Spinal cord (tissue), 10 donors: ENCODE measurements around the gene PUS3. TPM values are rescaled to one million over a fixed set of nuclear protein-coding genes. Genes with fewer than 3 reads are reported as not detected.
"Not testable (repeated sequence)": the region's sequence is repeated elsewhere in the genome, so short reads cannot be mapped to it uniquely, and the experiment has no call there.

Experiments
- DNase-seq, 6 donors: peaks; one replicate each; pipeline versions ENCODE4 v3.0.0 to v3.0.0-alpha.2; 2013 to 2015; ENCODE audit warnings: low spot score in 6 of 6, low read depth in 4 of 6
- H3K27ac ChIP-seq: one replicate; pipeline ENCODE4 v1.5.1; 2013; ENCODE audit warnings: low read depth, low read length, control low read depth
- H3K27me3 ChIP-seq: one replicate; pipeline ENCODE4 v1.6.1; 2013; ENCODE audit warnings: low read length; ENCODE audit not compliant: control insufficient read depth, insufficient read depth
- H3K36me3 ChIP-seq: one replicate; pipeline ENCODE4 v1.6.1; 2013; ENCODE audit warnings: low read length; ENCODE audit not compliant: control insufficient read depth, insufficient read depth
- H3K4me1 ChIP-seq: one replicate; pipeline ENCODE4 v1.6.1; 2013; ENCODE audit warnings: low read length; ENCODE audit not compliant: control insufficient read depth, insufficient read depth
- H3K4me3 ChIP-seq: one replicate; pipeline ENCODE4 v1.5.1; 2013; ENCODE audit warnings: low read depth, low read length, control low read depth
- H3K9me3 ChIP-seq: one replicate; pipeline ENCODE4 v1.6.1; 2013; ENCODE audit warnings: low read length; ENCODE audit not compliant: control insufficient read depth, insufficient read depth
- WGBS: methylation state at CpG from one replicate; pipeline ENCODE4 v1.1.5; 2013; ENCODE audit warnings: missing lambda C conversion rate; ENCODE audit not compliant: insufficient coverage; 5-methylcytosine and 5-hydroxymethylcytosine counted together
- polyA plus RNA-seq, 2 donors: library from polyadenylated mRNA; unstranded; fragments of 120-200 nt; gene quantifications; one replicate each; pipeline ENCODE4 v1.2.1, GENCODE V29; 2013; ENCODE audit not compliant: insufficient read length in 2 of 2
- total RNA-seq, 2 donors: library from RNA; depleted of rRNA in 1 of 2; stranded (reverse); fragments of 120-200 nt in 1 of 2; fragments of >200 nt in 1 of 2; gene quantifications; one replicate each; pipeline versions ENCODE4 v1.2.3 to v1.2.4, GENCODE V29; 2013 to 2014
- donor health status: healthy.

The PUS3 gene
- total and polyA plus RNA-seq, 4 donors: 9.3 to 12.6 (median 11.0) TPM

DNA sequence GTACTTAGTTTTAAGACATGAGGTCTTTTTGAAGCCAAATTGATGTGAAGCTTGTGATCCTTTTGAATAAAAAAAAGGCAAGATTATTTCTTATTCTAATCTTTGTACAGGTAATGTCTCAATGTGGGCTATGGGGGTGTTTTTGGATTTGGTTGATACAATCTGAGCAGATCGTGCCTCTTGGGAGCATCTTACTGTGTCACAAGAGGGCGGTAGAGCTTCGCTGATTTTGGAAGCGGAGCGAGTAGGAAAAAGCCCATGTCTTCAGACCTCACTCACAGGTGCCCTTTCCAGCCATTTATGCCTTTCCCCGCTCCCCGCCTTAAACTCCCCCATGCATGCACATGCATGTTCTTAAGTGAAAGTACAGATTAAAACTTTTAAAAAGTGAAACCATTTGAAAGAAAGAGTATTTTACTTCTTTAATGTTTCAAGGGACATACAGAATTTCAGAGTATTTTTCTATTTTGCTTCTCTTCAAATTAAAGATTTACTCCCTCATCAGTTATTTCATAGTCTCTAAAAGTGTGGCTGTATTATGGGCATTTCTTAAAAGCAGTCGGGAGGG is 20.1 kb upstream of the PUS3 start:
- H3K4me1 ChIP-seq: no peaks in the 10 kb centered on the region
- no CpG with 5 or more reads among the region's 8 CpGs for WGBS
- peak; percentile 44 to 93 (median 68) for DNase-seq
- no peak overlapping the region for H3K27ac ChIP-seq
- no peak overlapping the region for H3K4me3 ChIP-seq
- H3K36me3 ChIP-seq: peaks cover 20% of the 10 kb centered on the region
- H3K9me3 ChIP-seq: no peaks in the 10 kb centered on the region
- H3K27me3 ChIP-seq: no peaks in the 10 kb centered on the region

GRCh38 chr11:125922156-125922555 is 19.1 kb upstream of the PUS3 start:
- H3K9me3 ChIP-seq: no peaks in the 10 kb centered on the region
- no peaks in the 10 kb centered on the region for H3K27me3 ChIP-seq
- H3K4me1 ChIP-seq: no peaks in the 10 kb centered on the region
- H3K27ac ChIP-seq: no peak overlapping the region
- peaks cover 23% of the 10 kb centered on the region for H3K36me3 ChIP-seq
- WGBS: 91% methylated on average over 3 of the region's 3 CpGs
- no peak overlapping the region for H3K4me3 ChIP-seq
- DNase-seq: no peak

GRCh38 chr11:125921042-125921441 is 18.0 kb upstream of the PUS3 start:
- no peaks in the 10 kb centered on the region for H3K27me3 ChIP-seq
- DNase-seq: no peak
- WGBS: no CpG with 5 or more reads among the region's 9 CpGs

DNA sequence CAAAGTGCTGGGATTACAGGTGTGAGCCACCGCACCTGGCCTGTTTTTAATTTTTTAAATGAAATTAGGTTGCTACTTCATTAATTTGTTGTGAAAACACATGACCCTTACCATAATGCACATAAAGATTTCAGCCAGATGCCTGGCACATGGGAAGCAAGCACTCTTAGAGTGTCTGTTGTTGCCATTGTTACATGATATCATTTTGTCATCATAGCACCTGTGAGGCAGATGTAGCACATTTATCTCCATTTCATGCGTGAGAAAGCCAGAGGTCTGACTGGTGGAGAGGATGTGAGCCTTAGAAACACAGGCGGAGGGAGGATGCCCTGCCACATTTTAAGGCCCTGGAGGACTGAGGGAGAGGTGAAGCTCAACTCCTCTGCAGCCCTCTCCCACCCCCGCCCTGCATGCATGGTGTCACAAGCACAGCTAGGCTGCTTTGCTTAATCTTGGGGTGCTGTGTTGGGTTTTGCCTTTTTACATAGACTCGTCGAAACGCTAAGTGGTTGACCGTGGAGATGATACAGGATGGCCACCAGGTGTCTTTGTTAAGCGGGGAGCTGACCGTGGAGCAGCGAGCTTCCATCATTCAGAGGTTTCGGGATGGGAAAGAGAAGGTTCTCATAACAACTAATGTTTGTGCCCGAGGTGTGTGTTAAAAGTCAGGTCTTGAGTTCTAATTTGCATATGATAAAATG is 15.3 kb upstream of the PUS3 start:
- H3K27me3 ChIP-seq: no peaks in the 10 kb centered on the region
- no peak for DNase-seq
- peaks cover 12% of the 10 kb centered on the region for H3K36me3 ChIP-seq
- 73% methylated on average over 11 of the region's 13 CpGs for WGBS
- no peak overlapping the region for H3K27ac ChIP-seq
- no peaks in the 10 kb centered on the region for H3K4me1 ChIP-seq
- H3K4me3 ChIP-seq: no peak overlapping the region
- no peaks in the 10 kb centered on the region for H3K9me3 ChIP-seq

More at GRCh38 chr11:125921042-125921441, 18.0 kb upstream of the PUS3 start:
- H3K4me1 ChIP-seq: no peaks in the 10 kb centered on the region
- H3K36me3 ChIP-seq: peaks cover 24% of the 10 kb centered on the region
- H3K27ac ChIP-seq: no peak overlapping the region
- H3K4me3 ChIP-seq: no peak overlapping the region
- H3K9me3 ChIP-seq: no peaks in the 10 kb centered on the region

DNA sequence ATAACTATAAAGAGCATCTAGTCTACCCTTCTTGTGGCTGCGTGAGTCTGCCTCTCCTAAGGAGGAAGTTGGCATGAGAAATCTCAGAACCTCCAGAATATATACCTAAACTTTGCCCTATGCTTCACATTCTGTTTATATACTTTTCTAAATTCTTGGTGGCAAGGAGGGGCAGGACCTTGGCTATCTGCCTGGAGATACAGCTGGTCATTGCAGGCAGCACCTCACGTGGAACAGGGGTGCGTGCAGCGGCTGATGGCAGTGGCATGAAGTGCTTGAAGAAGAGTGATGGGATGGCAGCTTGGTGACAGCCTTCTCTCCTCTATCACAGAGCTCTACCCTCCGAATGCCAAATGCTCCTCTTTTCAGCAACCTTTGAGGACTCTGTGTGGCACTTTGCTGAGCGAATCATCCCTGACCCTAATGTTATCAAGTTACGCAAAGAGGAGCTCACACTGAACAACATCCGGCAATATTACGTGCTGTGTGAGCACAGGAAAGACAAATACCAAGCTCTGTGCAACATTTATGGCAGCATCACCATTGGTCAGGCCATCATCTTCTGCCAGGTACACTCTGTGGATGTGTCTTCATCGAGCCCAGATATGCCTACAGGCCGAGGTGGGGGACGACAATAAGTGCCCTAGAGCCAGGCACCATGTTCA is 13.8 kb upstream of the PUS3 start:
- no peaks in the 10 kb centered on the region for H3K9me3 ChIP-seq
- 93% methylated on average over 5 of the region's 12 CpGs for WGBS
- H3K27me3 ChIP-seq: no peaks in the 10 kb centered on the region
- no peak overlapping the region for H3K27ac ChIP-seq
- peaks cover 12% of the 10 kb centered on the region for H3K36me3 ChIP-seq
- H3K4me3 ChIP-seq: no peak overlapping the region
- DNase-seq: no peak
- no peaks in the 10 kb centered on the region for H3K4me1 ChIP-seq

DNA sequence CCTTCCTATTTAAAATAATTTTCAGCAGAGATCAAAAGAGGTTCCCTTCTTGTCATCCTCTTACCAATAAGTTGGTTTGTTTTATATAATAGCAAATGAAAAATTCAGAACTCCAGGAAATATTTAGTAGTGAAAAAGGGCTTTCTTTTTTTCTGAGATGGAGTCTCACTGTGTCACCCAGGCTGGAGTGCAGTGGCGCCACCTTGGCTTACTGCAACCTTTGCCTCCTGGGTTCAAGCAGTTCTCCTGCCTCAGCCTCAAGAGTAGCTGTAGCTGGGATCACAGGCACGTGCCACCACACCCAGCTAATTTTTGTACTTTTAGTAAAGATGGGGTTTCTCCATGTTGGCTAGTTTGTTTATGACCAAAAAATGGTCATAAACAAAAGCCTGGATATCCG is 11.6 kb upstream of the PUS3 start:
- H3K4me3 ChIP-seq, H3K27me3 ChIP-seq, H3K9me3 ChIP-seq, DNase-seq, H3K36me3 ChIP-seq, H3K4me1 ChIP-seq, H3K27ac ChIP-seq: not testable (repeated sequence)
- WGBS: 95% methylated on average over 2 of the region's 3 CpGs

DNA sequence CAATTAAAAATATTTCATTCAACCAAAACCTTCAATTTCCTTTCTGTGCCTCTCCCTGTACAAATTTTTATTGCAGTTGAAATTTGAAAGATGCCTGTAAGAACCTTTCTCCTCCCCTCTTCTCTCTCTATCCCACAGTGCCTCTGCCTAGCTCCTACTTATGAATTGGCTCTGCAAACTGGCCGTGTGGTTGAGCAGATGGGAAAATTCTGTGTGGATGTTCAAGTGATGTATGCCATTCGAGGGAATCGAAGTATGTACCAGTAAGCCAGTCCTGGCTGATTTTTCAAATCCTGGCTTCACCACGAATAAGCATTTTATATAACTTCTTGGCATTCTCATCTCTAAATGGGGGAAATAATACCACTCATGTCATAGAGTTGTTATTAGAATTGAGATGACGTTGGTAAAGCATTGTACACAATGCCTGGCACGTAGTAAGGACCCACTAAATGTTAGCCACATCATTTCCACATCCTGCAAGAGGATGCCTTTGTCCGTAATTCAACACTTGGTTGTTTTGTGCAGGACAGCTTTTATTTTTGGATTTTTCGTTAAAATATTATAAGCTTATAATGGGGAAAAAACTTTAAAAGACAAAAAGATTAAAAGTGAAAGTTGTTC is 7.3 kb upstream of the PUS3 start:
- Histone ChIP-seq H3K4me1 (no peaks in the 10 kb centered on the region), H3K9me3 (no peaks in the 10 kb centered on the region), H3K27ac (no peak overlapping the region), H3K36me3 (peaks cover 2% of the 10 kb centered on the region), H3K27me3 (no peaks in the 10 kb centered on the region), H3K4me3 (no peak overlapping the region)
- peak in 1 of 6 donors; percentile 90 for DNase-seq
- 60% methylated on average over 1 of the region's 8 CpGs for WGBS

GRCh38 chr11:125904678-125905077 is 1.7 kb upstream of the PUS3 start:
- H3K4me3 ChIP-seq: peak overlapping the region; percentile 53
- H3K36me3 ChIP-seq: peaks cover 9% of the 10 kb centered on the region
- peaks cover 16% of the 10 kb centered on the region for H3K4me1 ChIP-seq
- DNase-seq: no peak
- no peaks in the 10 kb centered on the region for H3K27me3 ChIP-seq
- 44% methylated on average over 9 of the region's 11 CpGs for WGBS
- H3K9me3 ChIP-seq: no peaks in the 10 kb centered on the region
- no peak overlapping the region for H3K27ac ChIP-seq

DNA sequence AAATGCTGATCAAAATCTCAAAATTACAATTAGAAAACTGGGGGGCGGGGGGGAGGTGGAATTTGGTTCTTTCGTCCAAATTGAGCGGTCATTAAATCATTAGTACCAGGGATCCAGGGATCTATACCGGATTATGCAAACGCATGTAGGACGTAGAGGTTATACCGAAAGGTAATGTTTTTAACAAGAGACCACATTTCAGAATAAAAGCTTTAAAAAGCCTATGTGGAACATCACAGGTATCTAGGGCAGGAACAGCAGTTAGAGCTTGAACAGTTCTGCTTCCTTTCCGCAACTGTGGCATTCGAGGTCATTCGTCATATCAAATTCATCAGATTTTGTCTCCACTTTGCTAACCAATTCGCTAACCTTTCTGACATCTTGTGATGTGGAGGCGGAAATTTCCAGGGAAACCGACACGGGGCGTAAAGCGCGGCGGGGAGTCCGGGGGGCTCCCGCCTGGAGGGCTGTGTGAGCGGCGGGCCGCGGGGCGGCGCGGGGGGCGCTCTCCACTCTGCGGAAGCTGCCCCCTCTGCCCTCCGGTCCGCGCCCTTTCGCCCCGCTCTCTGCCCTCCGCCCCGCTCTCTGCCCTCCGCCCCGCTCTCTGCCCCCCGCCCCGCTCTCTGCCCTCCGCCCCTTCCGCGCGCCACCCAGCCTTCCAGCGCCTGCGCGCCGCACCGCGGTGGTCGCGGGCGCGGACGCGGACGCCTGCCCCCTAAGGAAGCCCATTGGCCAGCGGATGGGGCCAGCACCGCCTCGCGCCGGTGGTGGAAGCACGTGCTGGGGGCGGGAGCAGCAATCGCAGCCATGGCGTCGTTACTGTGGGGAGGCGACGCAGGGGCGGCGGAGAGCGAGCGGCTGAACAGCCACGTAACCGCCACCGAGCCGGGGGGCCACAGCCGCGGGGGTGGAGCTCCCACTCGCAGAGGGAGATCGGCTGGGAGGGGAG is 979 bp upstream of the PUS3 start, which contains the start of gene DDX25:
TSS of gene DDX25 (plus strand) at position 798 of the 949 bp plus-strand sequence. CDS start at position 808, 10 bp downstream.
- no peaks in the 10 kb centered on the region for H3K9me3 ChIP-seq
- 0% methylated on average over 59 of the region's 81 CpGs for WGBS
- DNase-seq: peak; percentile 49 to 97 (median 79)
- H3K27ac ChIP-seq: peak within 1 kb of the TSS; percentile 33
- no peaks in the 10 kb centered on the region for H3K27me3 ChIP-seq
- H3K4me1 ChIP-seq: peaks cover 16% of the 10 kb centered on the region
- peak within 1 kb of the TSS; percentile 76 for H3K4me3 ChIP-seq
- H3K36me3 ChIP-seq: peaks cover 10% of the 10 kb centered on the region
